HG02798 (cell line): ENCODE data around the gene TMEM52.
"Not testable (repeated sequence)": the region's sequence is repeated elsewhere in the genome, so short reads cannot be mapped to it uniquely, and the experiment has no call there.

ENCODE experiments used
- ATAC-seq: cut with Tn5 transposase; IDR thresholded peaks from one replicate; pipeline ENCODE4 v1.9.1; 2021; ENCODE audit warnings: mild to moderate bottlenecking; ENCODE audit not compliant: unreplicated experiment, poor library complexity

TMEM52 gene

DNA sequence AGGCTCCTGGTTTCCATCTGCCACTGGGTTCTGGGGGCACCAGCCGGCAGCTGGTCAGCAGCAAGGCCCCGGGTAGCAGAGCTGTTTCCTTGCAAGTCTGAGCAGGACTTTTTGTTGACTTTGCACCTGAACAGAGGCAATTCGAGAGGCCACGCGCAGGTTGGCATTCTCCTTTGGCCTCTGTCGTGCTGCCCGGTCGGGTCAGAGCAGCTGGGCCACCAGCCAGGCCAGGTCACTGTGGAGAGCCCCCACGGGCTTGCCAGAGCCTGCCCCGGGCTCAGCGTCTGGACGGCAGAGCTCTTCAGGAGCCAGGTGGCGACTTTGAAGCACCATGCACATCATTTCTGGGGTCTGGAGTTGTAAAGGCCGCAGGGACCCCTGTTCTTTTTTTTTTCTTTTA lies 28.4 kb upstream of the TMEM52 start:
- no peak for ATAC-seq

- ATAC-seq: no peak
Observed at GRCh38 chr1:1946540-1946939, 27.5 kb upstream of the TMEM52 start.

GRCh38 chr1:1945782-1946393 lies 26.8 kb upstream of the TMEM52 start:
- ATAC-seq: no peak

DNA sequence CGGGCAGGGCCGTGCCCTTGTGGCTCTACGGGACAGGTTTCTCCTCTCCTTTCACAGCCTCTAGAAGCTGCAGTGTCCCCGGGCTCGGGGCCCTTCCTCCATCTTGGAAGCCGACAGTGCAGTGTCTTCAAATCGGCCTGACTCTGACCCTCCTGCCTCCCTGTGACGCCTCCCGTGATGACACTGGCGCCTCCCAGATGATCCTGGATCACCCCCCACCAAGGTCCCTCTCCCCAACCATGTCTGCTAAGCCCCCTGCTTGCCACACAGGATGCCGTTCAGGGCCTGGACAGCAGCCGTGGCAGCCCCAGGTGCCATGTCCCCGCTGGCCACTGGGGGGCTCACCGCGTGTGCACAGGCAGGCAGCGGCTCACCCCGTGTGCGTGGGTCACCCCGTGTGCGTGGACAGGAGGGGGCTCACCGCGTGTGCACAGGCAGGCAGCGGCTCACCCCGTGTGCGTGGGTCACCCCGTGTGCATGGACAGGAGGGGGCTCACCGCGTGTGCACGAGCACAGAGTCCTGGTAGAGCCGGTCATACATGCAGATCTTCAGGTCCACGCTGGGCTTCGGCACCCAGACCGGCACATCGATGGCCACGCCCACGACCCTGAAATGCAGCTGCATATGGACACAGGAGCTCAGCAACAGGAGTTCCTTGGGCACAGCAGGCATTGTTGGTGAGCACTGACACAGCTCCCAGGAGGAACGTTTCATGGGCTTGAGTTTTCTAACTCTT lies 24.9 kb upstream of the TMEM52 start:
- no peak for ATAC-seq

- no peak for ATAC-seq
Observed at GRCh38 chr1:1942753-1943656, 23.9 kb upstream of the TMEM52 start.

DNA sequence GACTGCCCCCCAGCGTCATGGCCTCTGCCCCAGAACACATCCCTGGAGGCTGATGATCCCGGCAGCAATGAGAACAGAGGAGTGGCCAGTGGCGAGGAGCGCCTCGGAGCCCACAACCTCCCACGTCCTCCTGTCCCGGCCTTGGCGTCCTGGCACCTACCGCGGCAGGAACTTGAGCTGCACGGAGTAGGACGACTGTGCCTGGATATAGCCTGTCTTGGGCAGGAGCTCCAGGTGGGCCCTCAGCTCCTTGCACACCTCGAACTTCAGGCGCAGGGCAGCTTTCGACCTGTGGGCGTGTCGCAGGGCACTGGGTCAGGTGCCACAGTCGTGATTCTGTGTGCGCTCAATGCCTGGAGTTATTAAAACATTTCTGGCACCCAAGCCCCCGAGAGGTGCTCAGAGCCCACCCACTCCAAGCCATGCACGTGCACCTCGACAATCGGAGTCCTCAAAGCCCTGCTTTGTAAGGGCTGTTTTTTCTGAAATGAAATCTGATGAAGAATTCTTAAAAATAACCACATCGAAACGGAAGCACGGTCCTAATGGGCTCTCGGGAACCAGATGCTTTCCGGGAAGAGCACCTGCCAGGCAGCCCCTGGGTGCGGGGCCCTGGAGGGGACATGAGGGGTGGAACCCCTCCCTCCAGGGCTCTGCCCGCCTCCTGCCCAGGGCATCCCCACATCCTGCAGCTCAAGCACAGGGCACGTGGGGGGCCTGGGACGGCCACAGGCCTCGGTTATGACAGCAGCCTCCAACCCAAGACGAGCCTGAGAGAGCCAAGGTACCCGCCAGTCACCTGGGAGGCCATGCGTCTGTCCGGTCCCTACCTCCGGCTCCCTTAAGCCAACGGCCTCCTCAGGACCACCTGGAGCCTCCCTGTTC lies 23.0 kb upstream of the TMEM52 start:
- no peak for ATAC-seq

DNA sequence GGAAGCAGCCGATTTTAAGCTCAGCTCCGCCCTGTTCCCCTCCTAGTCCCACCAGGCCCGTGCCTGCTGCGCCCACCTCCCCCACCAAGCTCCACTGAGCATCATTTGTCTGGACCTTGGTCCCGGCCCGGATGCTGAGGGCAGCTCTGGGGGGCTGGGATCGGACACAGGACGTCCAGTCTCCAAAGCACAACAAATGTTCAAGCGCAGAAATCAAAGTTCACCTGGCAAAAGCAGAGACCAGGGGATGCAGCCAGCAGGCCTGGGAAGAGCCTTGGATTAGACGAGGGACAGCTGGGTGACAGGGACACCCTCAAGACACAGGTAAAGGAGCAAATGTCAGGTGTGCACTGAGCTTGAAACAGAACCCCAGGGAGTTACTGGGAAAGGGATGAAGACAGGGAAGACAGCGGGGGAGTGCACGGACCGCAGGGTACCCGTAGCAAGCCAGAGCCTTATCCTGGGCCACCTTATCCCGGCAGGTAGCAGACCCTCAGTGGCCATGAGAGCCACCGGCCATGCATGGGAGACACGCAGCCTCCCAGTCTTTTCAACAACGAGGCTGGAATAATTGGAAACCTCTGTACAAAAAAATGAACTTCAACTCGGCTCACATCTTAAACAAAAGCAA lies 22.2 kb upstream of the TMEM52 start:
- ATAC-seq: no peak

DNA sequence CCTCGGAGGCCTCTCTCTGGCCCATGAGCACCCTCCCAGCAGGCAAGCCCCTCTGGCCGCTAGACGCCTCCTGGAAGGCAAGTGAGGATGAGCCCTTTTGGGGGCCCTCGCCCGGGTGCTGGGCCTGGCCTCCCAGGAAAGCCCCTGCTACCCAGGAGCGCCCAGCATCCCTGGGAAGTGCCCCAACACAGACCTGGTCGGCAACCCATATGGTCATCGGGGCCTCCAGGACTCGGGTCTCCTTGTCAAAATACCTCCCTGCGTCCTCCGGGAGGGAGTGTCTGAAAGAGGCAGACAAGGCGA lies 21.0 kb upstream of the TMEM52 start:
- no peak for ATAC-seq

DNA sequence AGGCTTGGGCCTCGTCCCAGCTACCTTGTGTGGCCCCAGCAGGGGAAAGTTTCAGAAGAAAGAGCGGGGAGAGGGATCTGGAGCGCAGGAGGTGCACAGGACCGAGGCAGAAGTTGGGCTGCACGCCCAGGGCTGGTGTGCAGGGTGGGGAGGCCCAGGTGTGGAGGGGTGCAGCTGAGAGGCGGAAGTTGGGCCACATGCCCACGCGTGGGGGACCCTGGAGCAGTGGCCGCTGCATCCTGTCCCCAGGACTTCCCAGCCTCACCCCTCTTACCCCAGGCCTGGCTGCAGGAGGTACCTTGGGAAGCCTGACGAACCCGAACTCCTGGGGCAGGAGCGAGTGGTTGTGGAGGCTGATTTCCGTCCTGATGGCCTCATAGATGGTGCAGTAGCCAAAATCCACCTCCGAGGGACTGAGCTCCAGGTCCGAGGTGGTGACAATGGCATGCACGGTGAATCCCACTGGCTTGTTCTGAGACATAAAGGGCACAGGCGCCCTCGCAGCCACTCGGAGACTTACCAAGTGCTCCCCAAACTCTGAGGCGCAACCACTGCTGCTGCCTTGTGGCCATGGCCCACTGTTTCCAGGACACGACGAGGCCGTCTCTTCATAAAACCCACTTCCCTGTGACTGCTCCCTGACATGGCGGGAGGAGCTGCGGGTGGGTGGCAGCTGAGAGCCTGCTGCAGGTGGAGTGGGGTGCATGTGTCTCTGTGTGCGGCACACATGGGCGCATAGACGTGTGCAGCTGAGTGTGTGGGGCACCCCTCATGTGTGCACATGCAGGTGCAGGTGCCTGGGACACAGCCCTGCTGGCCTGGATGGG lies 20.4 kb upstream of the TMEM52 start:
- ATAC-seq: no peak

- no peak for ATAC-seq
Observed at GRCh38 chr1:1938613-1939295, 19.7 kb upstream of the TMEM52 start.

DNA sequence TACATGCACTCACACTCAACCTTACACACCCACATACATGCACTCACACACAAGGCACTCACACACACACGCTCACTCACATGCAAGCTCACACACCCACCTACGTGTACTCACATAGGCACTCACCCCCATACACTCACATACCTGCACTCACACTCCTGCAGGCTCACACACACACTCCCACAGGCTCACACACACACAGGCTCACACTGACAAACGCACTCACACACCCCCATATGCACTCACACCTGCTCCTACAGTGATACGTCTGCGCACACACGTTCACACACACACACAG lies 19.1 kb upstream of the TMEM52 start:
- ATAC-seq: no peak

GRCh38 chr1:1937549-1938275 lies 18.6 kb upstream of the TMEM52 start:
- ATAC-seq: no peak

GRCh38 chr1:1937061-1937460 lies 18.0 kb upstream of the TMEM52 start:
- no peak for ATAC-seq

GRCh38 chr1:1934848-1935247 lies 15.8 kb upstream of the TMEM52 start:
- ATAC-seq: not testable (repeated sequence)

GRCh38 chr1:1929639-1930545 lies 10.8 kb upstream of the TMEM52 start:
- ATAC-seq: no peak

- ATAC-seq: no peak
Observed at GRCh38 chr1:1929102-1929638, 10.1 kb upstream of the TMEM52 start.
